ENCODE data around the gene CFAP97D2.
"Not testable (repeated sequence)": the region's sequence is repeated elsewhere in the genome, so short reads cannot be mapped to it uniquely, and the experiment has no call there.

Gene CFAP97D2

GRCh38 chr13:114198556-114198955 is 19.5 kb downstream of the CFAP97D2 start:
- DNase-seq (ENCODE audit: low read depth in 3 of 3, low spot score in 1 of 3) = no peak

GRCh38 chr13:114199526-114199925 is 20.5 kb downstream of the CFAP97D2 start:
- DNase-seq (ENCODE audit: low read depth in 3 of 3, low spot score in 1 of 3) = not testable (repeated sequence)

GRCh38 chr13:114199954-114200353 is 20.9 kb downstream of the CFAP97D2 start:
- no peak for DNase-seq (ENCODE audit: low read depth in 3 of 3, low spot score in 1 of 3)

- no peak for DNase-seq (ENCODE audit: low read depth in 3 of 3, low spot score in 1 of 3)
These were observed 21.4 kb downstream of the CFAP97D2 start for GRCh38 chr13:114200399-114200911.

- no peak for DNase-seq (ENCODE audit: low read depth in 3 of 3, low spot score in 1 of 3)
These were observed 23.5 kb downstream of the CFAP97D2 start for GRCh38 chr13:114202581-114202980.

GRCh38 chr13:114203536-114203935 is 24.5 kb downstream of the CFAP97D2 start:
- DNase-seq (ENCODE audit: low read depth in 3 of 3, low spot score in 1 of 3) = peak in 1 of 3 donors; percentile 9

- DNase-seq (ENCODE audit: low read depth in 3 of 3, low spot score in 1 of 3) = no peak
These were observed 25.8 kb downstream of the CFAP97D2 start for GRCh38 chr13:114204894-114205293.

- DNase-seq (ENCODE audit: low read depth in 3 of 3, low spot score in 1 of 3) = no peak
These were observed 29.1 kb downstream of the CFAP97D2 start for GRCh38 chr13:114208134-114208533.

- DNase-seq (ENCODE audit: low read depth in 3 of 3, low spot score in 1 of 3) = no peak
These were observed 32.5 kb downstream of the CFAP97D2 start for GRCh38 chr13:114211446-114212157.

GRCh38 chr13:114212158-114212495 is 33.1 kb downstream of the CFAP97D2 start:
- DNase-seq (ENCODE audit: low read depth in 3 of 3, low spot score in 1 of 3) = no peak

GRCh38 chr13:114213980-114214379 is 34.9 kb downstream of the CFAP97D2 start:
- no peak for DNase-seq (ENCODE audit: low read depth in 3 of 3, low spot score in 1 of 3)

- no peak for DNase-seq (ENCODE audit: low read depth in 3 of 3, low spot score in 1 of 3)
These were observed 40.3 kb downstream of the CFAP97D2 start for GRCh38 chr13:114219392-114219791.

- no peak for DNase-seq (ENCODE audit: low read depth in 3 of 3, low spot score in 1 of 3)
These were observed 43.5 kb downstream of the CFAP97D2 start for GRCh38 chr13:114222461-114222968.

- no peak for DNase-seq (ENCODE audit: low read depth in 3 of 3, low spot score in 1 of 3)
These were observed 45.1 kb downstream of the CFAP97D2 start for GRCh38 chr13:114224201-114224600.

GRCh38 chr13:114225610-114226009 is 46.6 kb downstream of the CFAP97D2 start:
- no peak for DNase-seq (ENCODE audit: low read depth in 3 of 3, low spot score in 1 of 3)

GRCh38 chr13:114226088-114226487 is 47.0 kb downstream of the CFAP97D2 start:
- no peak for DNase-seq (ENCODE audit: low read depth in 3 of 3, low spot score in 1 of 3)

GRCh38 chr13:114226699-114227323 is 47.8 kb downstream of the CFAP97D2 start:
- DNase-seq (ENCODE audit: low read depth in 3 of 3, low spot score in 1 of 3) = peak; percentile 63 to 80 (median 74)

- DNase-seq (ENCODE audit: low read depth in 3 of 3, low spot score in 1 of 3) = no peak
These were observed 48.5 kb downstream of the CFAP97D2 start for GRCh38 chr13:114227528-114227927.

- no peak for DNase-seq (ENCODE audit: low read depth in 3 of 3, low spot score in 1 of 3)
These were observed 49.1 kb downstream of the CFAP97D2 start for GRCh38 chr13:114228176-114228575.

- no peak for DNase-seq (ENCODE audit: low read depth in 3 of 3, low spot score in 1 of 3)
These were observed 50.4 kb downstream of the CFAP97D2 start for GRCh38 chr13:114229506-114229905.

GRCh38 chr13:114230117-114230516 is 51.1 kb downstream of the CFAP97D2 start:
- DNase-seq (ENCODE audit: low read depth in 3 of 3, low spot score in 1 of 3) = no peak

- DNase-seq (ENCODE audit: low read depth in 3 of 3, low spot score in 1 of 3) = no peak
These were observed 51.5 kb downstream of the CFAP97D2 start for GRCh38 chr13:114230575-114230974.
